ENCODE results near the gene PLEKHA1.

DNA sequence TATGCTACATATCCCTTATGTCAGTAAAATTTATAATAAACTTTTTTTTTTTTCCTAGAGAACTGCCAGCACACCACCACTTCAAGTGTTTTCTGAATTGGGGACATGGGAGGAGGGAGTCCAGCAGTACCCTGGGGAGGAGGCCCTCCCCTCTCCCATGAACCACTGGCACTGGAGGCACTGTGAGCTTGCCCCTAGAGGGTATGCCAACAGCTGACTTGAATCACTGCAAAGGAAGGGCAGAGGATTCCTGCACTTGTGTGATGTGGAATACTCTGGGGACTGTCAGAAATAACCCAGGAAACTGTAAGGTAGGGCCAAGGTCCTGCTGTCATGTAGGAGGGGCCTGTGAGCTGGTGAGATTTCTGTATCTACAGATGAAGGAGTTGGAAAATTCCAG is 71.4 kb downstream of the PLEKHA1 start:
- TF ChIP-seq, protein P1, sequence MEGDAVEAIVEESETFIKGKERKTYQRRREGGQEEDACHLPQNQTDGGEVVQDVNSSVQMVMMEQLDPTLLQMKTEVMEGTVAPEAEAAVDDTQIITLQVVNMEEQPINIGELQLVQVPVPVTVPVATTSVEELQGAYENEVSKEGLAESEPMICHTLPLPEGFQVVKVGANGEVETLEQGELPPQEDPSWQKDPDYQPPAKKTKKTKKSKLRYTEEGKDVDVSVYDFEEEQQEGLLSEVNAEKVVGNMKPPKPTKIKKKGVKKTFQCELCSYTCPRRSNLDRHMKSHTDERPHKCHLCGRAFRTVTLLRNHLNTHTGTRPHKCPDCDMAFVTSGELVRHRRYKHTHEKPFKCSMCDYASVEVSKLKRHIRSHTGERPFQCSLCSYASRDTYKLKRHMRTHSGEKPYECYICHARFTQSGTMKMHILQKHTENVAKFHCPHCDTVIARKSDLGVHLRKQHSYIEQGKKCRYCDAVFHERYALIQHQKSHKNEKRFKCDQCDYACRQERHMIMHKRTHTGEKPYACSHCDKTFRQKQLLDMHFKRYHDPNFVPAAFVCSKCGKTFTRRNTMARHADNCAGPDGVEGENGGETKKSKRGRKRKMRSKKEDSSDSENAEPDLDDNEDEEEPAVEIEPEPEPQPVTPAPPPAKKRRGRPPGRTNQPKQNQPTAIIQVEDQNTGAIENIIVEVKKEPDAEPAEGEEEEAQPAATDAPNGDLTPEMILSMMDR (IDR thresholded peaks at IDR 0.05; ENCODE audit: insufficient read depth, low read length, poor library complexity, severe bottlenecking) = no peak
- no peak for TF ChIP-seq EZH2phosphoT487 (conservative IDR thresholded peaks at IDR 0.05; ENCODE audit: low read length)

Measured in SU-DHL-6 (cell line).